GM21423 (cell line): ENCODE data around the gene ASTN2.

ENCODE experiments used
- ATAC-seq: cut with Tn5 transposase; IDR thresholded peaks from one replicate; pipeline ENCODE4 v1.9.1; 2021; ENCODE audit warnings: mild to moderate bottlenecking, moderate library complexity; ENCODE audit not compliant: unreplicated experiment

ASTN2 gene

DNA sequence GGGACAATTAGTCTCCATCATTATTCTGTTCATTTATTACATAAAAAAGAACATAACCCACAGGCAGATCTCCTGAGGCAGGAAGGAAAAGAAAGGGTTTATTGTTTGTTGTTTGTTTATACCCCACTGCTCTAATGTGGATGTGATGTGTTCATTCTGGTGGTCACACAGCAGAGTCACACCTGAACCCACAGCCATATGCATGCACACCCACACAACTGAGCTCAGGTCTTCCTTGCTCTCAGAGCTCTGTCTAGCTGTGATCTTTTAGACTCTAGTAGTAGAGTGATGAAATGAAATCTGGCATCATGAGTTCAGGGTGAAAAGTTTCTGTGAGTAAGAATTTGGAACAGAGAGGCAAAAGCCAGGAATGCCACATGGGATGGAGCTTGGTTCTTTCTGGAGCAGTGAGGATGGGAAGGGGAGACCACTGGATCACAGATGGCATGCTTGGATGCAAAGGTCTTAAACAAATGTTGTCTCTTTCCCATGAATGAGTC is 1034.3 kb downstream of the ASTN2 start:
- ATAC-seq: no peak

DNA sequence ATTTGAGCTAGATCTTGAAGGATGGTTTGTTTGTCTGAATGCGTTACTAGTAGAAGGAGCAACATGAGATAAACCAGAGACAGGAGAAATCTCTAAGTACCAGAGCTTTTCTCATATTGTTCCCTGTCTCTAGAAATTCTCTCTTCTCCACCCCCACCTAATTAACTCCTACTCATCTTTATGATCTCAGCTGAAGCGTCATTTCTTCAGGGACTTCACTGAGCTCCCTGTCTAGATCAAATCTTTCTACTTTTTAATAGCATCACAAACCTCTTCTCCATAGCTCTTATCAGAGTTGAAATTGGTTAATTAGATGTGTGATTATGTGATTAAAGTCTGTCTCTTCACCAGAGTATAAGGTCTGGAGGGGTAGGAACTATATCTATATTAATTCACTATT is 1035.0 kb downstream of the ASTN2 start:
- ATAC-seq: no peak

DNA sequence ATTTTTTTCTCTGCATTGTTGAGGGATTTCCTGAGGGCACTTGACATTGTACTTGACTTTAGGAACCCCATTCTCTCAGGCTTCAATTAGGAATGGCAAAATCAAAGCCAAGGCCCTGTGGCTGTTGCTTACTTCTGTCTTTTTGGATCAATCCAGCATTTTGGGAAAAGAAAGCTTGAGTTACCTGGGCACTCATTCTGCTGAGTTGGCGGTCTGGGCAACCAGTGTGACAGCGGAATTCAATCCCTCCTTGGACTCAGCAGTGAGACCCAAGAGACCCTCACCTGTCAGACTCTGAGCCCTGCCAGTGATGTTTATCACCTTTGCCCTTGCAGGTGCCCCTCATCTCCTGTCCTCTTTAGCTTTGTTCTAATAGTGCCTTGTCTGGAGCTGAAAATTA is 1036.0 kb downstream of the ASTN2 start:
- no peak for ATAC-seq

DNA sequence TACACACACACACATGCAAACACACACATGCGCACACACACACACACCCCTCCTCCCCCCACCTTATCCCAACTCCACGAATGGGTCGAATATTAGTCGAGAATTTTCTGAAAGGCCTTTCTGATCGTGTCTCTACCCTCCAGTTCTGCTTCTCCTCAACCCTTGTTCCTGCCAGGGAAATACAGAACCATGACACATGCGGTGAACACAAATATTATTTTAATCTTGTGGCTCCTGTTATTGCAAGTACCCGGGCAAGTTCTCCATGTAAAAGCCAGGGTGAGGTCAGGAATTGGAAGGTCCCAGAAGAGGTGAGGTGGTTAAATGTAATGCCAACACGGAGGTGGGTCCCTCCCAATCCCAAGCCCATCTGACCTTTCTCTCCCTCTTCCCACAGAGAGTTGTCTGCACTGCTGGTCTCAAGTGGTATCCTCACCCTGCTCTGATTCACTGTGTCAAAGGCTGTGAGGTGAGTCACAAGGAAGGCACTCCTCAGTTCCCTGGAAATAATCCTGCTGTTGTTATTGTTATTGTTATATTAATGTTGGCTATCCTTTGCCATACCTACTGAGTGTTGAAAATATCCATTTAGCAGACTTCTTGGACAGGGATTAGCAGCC is 1037.6 kb downstream of the ASTN2 start:
- no peak for ATAC-seq
